Activated B cell treated with CpG ODN at 0.5 μM for 24 hours (primary cell): ENCODE data around the gene PRUNE2. TPM values are rescaled to one million over a fixed set of nuclear protein-coding genes. Genes with fewer than 3 reads are reported as not detected.

ENCODE experiments used
- ATAC-seq: fragments of 200-7000 bp; cut with Tn5 transposase; one replicate; pipeline ENCODE4 v1.10.0; 2021; ENCODE audit warnings: low read depth, mild to moderate bottlenecking, moderate library complexity
- CTCF ChIA-PET: fragments of 350-600 bp; sonication (Branson Sonifier 250); formaldehyde crosslinking; loops from one replicate; lab custom pipeline; 2021; ENCODE audit warnings: antibody characterized with exemption; lab: Charles Lee
- POLR2A ChIA-PET: fragments of 350-600 bp; sonication (Branson Sonifier 250); formaldehyde crosslinking; loops from one replicate; lab custom pipeline; 2021; ENCODE audit warnings: antibody characterized with exemption; lab: Charles Lee
- DNase-seq: peaks from one replicate; pipeline ENCODE4 v3.0.0; 2022
- H3K27ac Mint-ChIP-seq: one replicate; pipeline ENCODE4 v1.8.0; 2020; ENCODE audit warnings: mixed read lengths
- H3K27me3 Mint-ChIP-seq: one replicate; pipeline ENCODE4 v1.8.0; 2021; ENCODE audit warnings: mixed read lengths
- H3K36me3 Mint-ChIP-seq: one replicate; pipeline ENCODE4 v1.8.0; 2021; ENCODE audit warnings: low read depth, mixed read lengths
- H3K4me1 Mint-ChIP-seq: one replicate; pipeline ENCODE4 v1.8.0; 2021; ENCODE audit warnings: mixed read lengths
- H3K4me3 Mint-ChIP-seq: one replicate; pipeline ENCODE4 v1.8.0; 2020; ENCODE audit warnings: mild to moderate bottlenecking, mixed read lengths
- H3K9me3 Mint-ChIP-seq: one replicate; pipeline ENCODE4 v1.8.0; 2020; ENCODE audit warnings: mixed read lengths
- intact Hi-C: fragments of 100-400 bp; cut with micrococcal nuclease; formaldehyde crosslinking; loops from one replicate; pipeline ENCODE4 v1.15.1; 2024
- total RNA-seq: library from RNA; stranded (reverse); gene quantifications from 2 replicates; pipeline ENCODE4 v1.2.3, GENCODE V29; 2022
- TF ChIP-seq, protein P1 (sequence below): fragments of 200-600 bp; IDR thresholded peaks from one replicate; pipeline ENCODE4 v1.8.0; 2022; ENCODE audit warnings: antibody characterized with exemption, mild to moderate bottlenecking

Gene PRUNE2
- total RNA-seq, 1 donor from 2014 or later, result not detected

DNA sequence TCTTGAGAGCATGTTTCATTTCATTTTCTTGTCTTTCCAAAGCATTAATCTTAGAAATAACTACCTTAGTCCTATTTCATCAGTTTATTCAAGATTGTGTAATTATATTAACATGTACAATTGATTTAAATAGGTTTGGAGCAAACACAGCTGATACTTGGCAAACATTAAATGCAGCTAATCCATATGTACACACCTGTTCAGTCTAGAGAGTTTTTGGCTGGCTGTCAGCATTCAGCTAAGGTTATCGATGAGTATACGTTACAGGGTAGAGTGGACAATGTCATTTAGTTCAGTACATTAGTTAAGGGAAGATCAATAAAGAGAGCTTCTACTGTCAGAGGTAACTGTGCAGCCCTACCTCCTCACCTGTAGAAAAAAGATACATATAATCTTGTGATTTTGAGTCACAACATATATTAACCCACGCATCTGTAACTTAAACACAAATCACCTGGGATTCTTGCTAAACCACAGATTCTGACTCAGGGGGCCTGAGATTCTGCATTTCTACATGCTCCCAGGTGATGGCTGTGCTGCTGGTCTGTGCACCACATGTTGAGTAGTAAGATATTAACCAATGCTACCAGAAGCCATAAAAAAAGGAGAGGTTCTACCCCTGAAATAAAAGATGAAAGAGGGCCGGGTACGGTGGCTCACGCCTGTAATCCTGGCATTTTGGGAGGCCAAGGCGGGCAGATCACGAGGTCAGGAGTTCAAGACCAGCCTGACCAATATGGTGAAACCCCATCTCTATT is 175.8 kb downstream of the PRUNE2 start:
- no peak overlapping the region for H3K27ac Mint-ChIP-seq
- ChIA-PET POLR2A (no interaction called here), CTCF (no interaction called here)
- ATAC-seq, result no peak
- DNase-seq, result no peak
- intact Hi-C loops, result no loop called here
- no peaks in the 10 kb centered on the region for H3K36me3 Mint-ChIP-seq
- H3K4me3 Mint-ChIP-seq, result no peak overlapping the region
- H3K9me3 Mint-ChIP-seq, result no peaks in the 10 kb centered on the region
- no peaks in the 10 kb centered on the region for H3K4me1 Mint-ChIP-seq
- TF ChIP-seq, protein P1, sequence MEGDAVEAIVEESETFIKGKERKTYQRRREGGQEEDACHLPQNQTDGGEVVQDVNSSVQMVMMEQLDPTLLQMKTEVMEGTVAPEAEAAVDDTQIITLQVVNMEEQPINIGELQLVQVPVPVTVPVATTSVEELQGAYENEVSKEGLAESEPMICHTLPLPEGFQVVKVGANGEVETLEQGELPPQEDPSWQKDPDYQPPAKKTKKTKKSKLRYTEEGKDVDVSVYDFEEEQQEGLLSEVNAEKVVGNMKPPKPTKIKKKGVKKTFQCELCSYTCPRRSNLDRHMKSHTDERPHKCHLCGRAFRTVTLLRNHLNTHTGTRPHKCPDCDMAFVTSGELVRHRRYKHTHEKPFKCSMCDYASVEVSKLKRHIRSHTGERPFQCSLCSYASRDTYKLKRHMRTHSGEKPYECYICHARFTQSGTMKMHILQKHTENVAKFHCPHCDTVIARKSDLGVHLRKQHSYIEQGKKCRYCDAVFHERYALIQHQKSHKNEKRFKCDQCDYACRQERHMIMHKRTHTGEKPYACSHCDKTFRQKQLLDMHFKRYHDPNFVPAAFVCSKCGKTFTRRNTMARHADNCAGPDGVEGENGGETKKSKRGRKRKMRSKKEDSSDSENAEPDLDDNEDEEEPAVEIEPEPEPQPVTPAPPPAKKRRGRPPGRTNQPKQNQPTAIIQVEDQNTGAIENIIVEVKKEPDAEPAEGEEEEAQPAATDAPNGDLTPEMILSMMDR, result no peak
- peaks cover 7% of the 10 kb centered on the region for H3K27me3 Mint-ChIP-seq

DNA sequence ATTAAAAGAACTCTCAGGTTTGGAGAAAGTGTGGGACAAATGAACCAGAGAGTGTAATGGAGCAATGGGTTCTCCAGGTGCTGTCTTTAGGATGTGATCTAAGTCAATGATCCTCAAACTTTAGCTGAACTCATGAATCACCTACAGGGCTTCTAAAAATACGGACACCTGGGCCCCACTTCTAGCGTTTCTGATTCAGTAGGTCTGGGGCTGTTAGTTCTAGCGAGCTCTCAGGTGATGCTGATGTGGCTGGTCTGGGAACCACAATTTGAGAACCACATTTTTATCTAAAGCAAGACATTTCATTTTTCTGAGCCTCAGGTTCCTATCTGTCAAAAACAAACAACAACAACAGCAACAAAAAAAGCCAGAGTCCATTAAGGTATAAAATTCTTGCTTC is 176.8 kb downstream of the PRUNE2 start:
- ATAC-seq (no peak), DNase-seq (no peak)
- Mint-ChIP-seq H3K4me1 (no peaks in the 10 kb centered on the region), H3K27ac (no peak overlapping the region), H3K4me3 (no peak overlapping the region), H3K9me3 (no peaks in the 10 kb centered on the region), H3K36me3 (no peaks in the 10 kb centered on the region), H3K27me3 (peaks cover 9% of the 10 kb centered on the region)
- ChIA-PET POLR2A (no interaction called here), CTCF (no interaction called here)
- TF ChIP-seq, protein P1, result no peak
- intact Hi-C loops, result no loop called here

DNA sequence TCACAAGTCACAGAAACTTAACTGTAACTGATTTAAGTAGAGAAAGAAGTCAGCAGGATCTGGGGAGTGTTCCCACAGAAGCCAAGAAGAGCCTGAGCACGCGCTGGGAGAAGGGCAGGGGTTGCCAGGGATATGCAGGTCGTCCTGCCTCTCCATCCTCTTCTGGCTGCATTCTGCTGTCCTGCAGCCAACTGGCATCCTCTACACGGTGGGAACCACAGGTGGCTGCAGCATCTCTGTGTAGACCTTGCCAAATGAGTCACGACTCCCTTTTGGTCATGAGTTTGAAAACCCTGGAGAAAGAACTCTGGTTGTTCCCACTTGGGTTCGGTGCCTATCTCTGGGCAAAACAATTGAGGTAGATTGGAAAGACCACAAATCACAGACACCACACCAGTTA is 180.0 kb downstream of the PRUNE2 start:
- no peak for DNase-seq
- TF ChIP-seq, protein P1, result no peak
- Mint-ChIP-seq H3K4me1 (no peaks in the 10 kb centered on the region), H3K36me3 (no peaks in the 10 kb centered on the region), H3K9me3 (no peaks in the 10 kb centered on the region), H3K27ac (no peak overlapping the region), H3K27me3 (peaks cover 11% of the 10 kb centered on the region), H3K4me3 (no peak overlapping the region)
- ChIA-PET CTCF (no interaction called here), POLR2A (no interaction called here)
- intact Hi-C loops, result no loop called here
- no peak for ATAC-seq

DNA sequence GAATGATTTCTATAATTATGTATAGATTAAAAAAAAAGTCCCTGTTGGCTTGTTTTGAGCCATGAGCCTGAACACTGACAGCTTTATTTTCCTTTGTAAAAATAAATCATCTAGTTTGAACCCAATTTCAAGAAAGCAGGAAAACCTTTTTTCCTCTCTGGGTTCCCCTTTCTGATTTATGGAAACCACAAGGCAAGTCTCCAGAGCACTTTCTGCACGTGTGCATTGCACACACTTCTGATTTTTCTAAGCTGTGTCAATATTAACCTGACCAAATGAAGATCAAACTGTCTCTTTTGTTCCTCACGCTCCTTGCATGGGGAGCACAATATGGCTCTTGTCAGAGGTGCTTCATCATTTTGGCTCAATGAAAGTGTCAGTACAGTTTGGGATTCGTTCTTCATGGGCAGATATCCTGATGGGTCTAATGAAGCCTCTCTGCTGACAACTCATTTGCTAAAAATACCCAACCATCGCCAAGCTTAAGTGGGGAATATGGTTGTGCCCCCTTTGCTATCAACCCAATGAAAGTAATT is 180.8 kb downstream of the PRUNE2 start:
- Mint-ChIP-seq H3K27ac (no peak overlapping the region), H3K4me3 (no peak overlapping the region), H3K36me3 (no peaks in the 10 kb centered on the region), H3K9me3 (no peaks in the 10 kb centered on the region), H3K27me3 (peaks cover 8% of the 10 kb centered on the region), H3K4me1 (no peaks in the 10 kb centered on the region)
- ChIA-PET POLR2A (no interaction called here), CTCF (no interaction called here)
- DNase-seq (no peak), ATAC-seq (no peak)
- intact Hi-C loops, result no loop called here
- TF ChIP-seq, protein P1, result no peak

DNA sequence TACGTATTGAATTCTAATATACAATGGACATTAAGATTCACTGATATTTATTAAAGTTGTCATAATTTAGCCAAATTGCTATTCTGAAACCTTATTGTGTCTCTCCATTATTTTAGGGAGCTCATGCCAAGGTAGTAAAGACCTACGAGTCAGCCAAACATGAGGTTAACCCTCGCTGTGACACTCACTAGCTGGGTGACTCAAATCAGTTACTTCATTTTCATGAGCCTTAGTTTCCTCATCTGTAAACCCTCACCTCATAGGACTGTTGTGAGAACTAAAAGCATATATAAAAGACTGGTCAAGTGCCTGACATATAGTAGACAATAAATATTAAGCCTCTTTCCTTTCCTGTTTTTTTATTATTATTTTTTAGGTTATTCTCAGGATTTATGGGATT is 185.7 kb downstream of the PRUNE2 start:
- TF ChIP-seq, protein P1, result no peak
- Mint-ChIP-seq H3K27ac (no peak overlapping the region), H3K36me3 (no peaks in the 10 kb centered on the region), H3K4me3 (no peak overlapping the region), H3K9me3 (no peaks in the 10 kb centered on the region), H3K4me1 (peaks cover 2% of the 10 kb centered on the region), H3K27me3 (peaks cover 22% of the 10 kb centered on the region)
- ChIA-PET CTCF (no interaction called here), POLR2A (no interaction called here)
- intact Hi-C loops, result no loop called here
- ATAC-seq (no peak), DNase-seq (no peak)
